Measurements from ENCODE around the gene LRP2. TPM values are rescaled to one million over a fixed set of nuclear protein-coding genes. Genes with fewer than 3 reads are reported as not detected.
"Not testable (repeated sequence)": the region's sequence is repeated elsewhere in the genome, so short reads cannot be mapped to it uniquely, and the experiment has no call there.

The LRP2 gene
- total and polyA plus RNA-seq, 4 donors = 0.19 to 5.7 (median 0.40) TPM

- TF ChIP-seq MAX (IDR thresholded peaks at IDR 0.05) (no peak), HNF4G (IDR thresholded peaks at IDR 0.05) (no peak), RAD21 (IDR thresholded peaks at IDR 0.05) (no peak)
These were observed 44.6 kb upstream of the LRP2 start (continued) for GRCh38 chr2:169406891-169407290.

- H3K36me3 ChIP-seq (ENCODE audit: control insufficient read depth in 4 of 4, insufficient read depth in 3 of 4, low read depth in 1 of 4, low read length in 3 of 4); H3K4me1 ChIP-seq (ENCODE audit: control insufficient read depth in 4 of 4, insufficient read depth in 4 of 4, low read length in 3 of 4); H3K27me3 ChIP-seq (ENCODE audit: control insufficient read depth in 4 of 4, insufficient read depth in 4 of 4, low read length in 3 of 4); H3K9me3 ChIP-seq (ENCODE audit: control insufficient read depth in 4 of 4, low read length in 3 of 4); DNase-seq (ENCODE audit: low spot score); H3K27ac ChIP-seq (ENCODE audit: low read depth in 1 of 2, low read length in 2 of 2); H3K4me3 ChIP-seq (ENCODE audit: low read depth in 1 of 3, low read length in 3 of 3); H3K9ac ChIP-seq (ENCODE audit: low read depth in 1 of 2, low read length in 2 of 2): not testable (repeated sequence)
- 85% methylated on average over 13 of the region's 13 CpGs for WGBS
These were observed 37.2 kb upstream of the LRP2 start for GRCh38 chr2:169399491-169399890.

- Histone ChIP-seq H3K36me3 (ENCODE audit: control insufficient read depth in 4 of 4, insufficient read depth in 3 of 4, low read depth in 1 of 4, low read length in 3 of 4) (no peaks in the 10 kb centered on the region), H3K9ac (ENCODE audit: low read depth in 1 of 2, low read length in 2 of 2) (no peak overlapping the region), H3K4me3 (ENCODE audit: low read depth in 1 of 3, low read length in 3 of 3) (no peak overlapping the region), H3K9me3 (ENCODE audit: control insufficient read depth in 4 of 4, low read length in 3 of 4) (no peaks in the 10 kb centered on the region), H3K27ac (ENCODE audit: low read depth in 1 of 2, low read length in 2 of 2) (no peak overlapping the region), H3K4me1 (ENCODE audit: control insufficient read depth in 4 of 4, insufficient read depth in 4 of 4, low read length in 3 of 4) (no peaks in the 10 kb centered on the region), H3K27me3 (ENCODE audit: control insufficient read depth in 4 of 4, insufficient read depth in 4 of 4, low read length in 3 of 4) (no peaks in the 10 kb centered on the region)
- WGBS = 44% methylated on average over 2 of the region's 2 CpGs
- TF ChIP-seq RAD21 (IDR thresholded peaks at IDR 0.05) = peak; percentile 89 to 94
- TF ChIP-seq, protein P1, sequence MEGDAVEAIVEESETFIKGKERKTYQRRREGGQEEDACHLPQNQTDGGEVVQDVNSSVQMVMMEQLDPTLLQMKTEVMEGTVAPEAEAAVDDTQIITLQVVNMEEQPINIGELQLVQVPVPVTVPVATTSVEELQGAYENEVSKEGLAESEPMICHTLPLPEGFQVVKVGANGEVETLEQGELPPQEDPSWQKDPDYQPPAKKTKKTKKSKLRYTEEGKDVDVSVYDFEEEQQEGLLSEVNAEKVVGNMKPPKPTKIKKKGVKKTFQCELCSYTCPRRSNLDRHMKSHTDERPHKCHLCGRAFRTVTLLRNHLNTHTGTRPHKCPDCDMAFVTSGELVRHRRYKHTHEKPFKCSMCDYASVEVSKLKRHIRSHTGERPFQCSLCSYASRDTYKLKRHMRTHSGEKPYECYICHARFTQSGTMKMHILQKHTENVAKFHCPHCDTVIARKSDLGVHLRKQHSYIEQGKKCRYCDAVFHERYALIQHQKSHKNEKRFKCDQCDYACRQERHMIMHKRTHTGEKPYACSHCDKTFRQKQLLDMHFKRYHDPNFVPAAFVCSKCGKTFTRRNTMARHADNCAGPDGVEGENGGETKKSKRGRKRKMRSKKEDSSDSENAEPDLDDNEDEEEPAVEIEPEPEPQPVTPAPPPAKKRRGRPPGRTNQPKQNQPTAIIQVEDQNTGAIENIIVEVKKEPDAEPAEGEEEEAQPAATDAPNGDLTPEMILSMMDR (IDR thresholded peaks at IDR 0.05; ENCODE audit: low read depth, low read length, missing input control) = peak; percentile 67
- no peak for TF ChIP-seq ATF3 (IDR thresholded peaks at IDR 0.05)
- TF ChIP-seq EGR1 (IDR thresholded peaks at IDR 0.05; ENCODE audit: low read depth in 2 of 2) = no peak
- no peak for TF ChIP-seq FOXA1 (IDR thresholded peaks at IDR 0.05)
- TF ChIP-seq NR2F2 (IDR thresholded peaks at IDR 0.05) = no peak
- no peak for DNase-seq (ENCODE audit: low spot score)
These were observed 35.4 kb upstream of the LRP2 start for GRCh38 chr2:169397697-169398096.

DNA sequence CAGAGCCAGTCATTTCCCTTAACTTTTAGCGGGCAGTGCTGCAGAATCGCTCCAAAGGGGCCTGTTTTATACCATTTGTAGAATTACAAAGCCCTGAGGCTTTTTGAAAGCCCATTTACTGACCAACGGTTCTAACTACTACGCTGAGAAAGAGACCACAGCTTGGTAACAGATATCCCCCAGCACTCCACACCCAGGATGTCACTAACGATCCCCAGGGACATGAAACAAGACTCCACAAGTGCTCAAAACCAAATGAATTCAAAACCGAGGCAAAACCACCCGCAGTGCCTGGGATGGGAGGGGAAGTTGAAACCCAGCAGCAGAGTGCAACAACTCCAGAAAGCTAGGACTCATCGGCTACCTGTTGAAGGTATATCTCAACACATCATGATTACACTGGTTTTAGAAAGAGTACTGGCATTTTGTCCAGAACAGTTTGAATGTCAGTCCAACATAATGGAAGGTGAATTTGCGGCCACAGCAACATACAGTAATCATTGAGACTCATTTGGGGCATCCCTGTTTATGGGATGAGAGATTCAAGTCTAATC is 33.6 kb upstream of the LRP2 start:
- H3K36me3 ChIP-seq (ENCODE audit: control insufficient read depth in 4 of 4, insufficient read depth in 3 of 4, low read depth in 1 of 4, low read length in 3 of 4) = no peaks in the 10 kb centered on the region
- H3K4me1 ChIP-seq (ENCODE audit: control insufficient read depth in 4 of 4, insufficient read depth in 4 of 4, low read length in 3 of 4) = no peaks in the 10 kb centered on the region
- H3K4me3 ChIP-seq (ENCODE audit: low read depth in 1 of 3, low read length in 3 of 3) = no peak overlapping the region
- H3K27me3 ChIP-seq (ENCODE audit: control insufficient read depth in 4 of 4, insufficient read depth in 4 of 4, low read length in 3 of 4) = no peaks in the 10 kb centered on the region
- H3K9me3 ChIP-seq (ENCODE audit: control insufficient read depth in 4 of 4, low read length in 3 of 4) = no peaks in the 10 kb centered on the region
- H3K27ac ChIP-seq (ENCODE audit: low read depth in 1 of 2, low read length in 2 of 2) = no peak overlapping the region
- WGBS = 81% methylated on average over 9 of the region's 9 CpGs
- no peak for DNase-seq (ENCODE audit: low spot score)
- H3K9ac ChIP-seq (ENCODE audit: low read depth in 1 of 2, low read length in 2 of 2) = no peak overlapping the region
- no peak for TF ChIP-seq TAF1 (conservative IDR thresholded peaks at IDR 0.05)
- no peak for TF ChIP-seq FOXA1 (IDR thresholded peaks at IDR 0.05)
- no peak for TF ChIP-seq SP1 (IDR thresholded peaks at IDR 0.05)
- TF ChIP-seq, protein P1 (IDR thresholded peaks at IDR 0.05; ENCODE audit: low read depth, low read length, missing input control) = no peak
- TF ChIP-seq, protein P2, sequence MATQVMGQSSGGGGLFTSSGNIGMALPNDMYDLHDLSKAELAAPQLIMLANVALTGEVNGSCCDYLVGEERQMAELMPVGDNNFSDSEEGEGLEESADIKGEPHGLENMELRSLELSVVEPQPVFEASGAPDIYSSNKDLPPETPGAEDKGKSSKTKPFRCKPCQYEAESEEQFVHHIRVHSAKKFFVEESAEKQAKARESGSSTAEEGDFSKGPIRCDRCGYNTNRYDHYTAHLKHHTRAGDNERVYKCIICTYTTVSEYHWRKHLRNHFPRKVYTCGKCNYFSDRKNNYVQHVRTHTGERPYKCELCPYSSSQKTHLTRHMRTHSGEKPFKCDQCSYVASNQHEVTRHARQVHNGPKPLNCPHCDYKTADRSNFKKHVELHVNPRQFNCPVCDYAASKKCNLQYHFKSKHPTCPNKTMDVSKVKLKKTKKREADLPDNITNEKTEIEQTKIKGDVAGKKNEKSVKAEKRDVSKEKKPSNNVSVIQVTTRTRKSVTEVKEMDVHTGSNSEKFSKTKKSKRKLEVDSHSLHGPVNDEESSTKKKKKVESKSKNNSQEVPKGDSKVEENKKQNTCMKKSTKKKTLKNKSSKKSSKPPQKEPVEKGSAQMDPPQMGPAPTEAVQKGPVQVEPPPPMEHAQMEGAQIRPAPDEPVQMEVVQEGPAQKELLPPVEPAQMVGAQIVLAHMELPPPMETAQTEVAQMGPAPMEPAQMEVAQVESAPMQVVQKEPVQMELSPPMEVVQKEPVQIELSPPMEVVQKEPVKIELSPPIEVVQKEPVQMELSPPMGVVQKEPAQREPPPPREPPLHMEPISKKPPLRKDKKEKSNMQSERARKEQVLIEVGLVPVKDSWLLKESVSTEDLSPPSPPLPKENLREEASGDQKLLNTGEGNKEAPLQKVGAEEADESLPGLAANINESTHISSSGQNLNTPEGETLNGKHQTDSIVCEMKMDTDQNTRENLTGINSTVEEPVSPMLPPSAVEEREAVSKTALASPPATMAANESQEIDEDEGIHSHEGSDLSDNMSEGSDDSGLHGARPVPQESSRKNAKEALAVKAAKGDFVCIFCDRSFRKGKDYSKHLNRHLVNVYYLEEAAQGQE (IDR thresholded peaks at IDR 0.05) = no peak
- TF ChIP-seq, protein P3, sequence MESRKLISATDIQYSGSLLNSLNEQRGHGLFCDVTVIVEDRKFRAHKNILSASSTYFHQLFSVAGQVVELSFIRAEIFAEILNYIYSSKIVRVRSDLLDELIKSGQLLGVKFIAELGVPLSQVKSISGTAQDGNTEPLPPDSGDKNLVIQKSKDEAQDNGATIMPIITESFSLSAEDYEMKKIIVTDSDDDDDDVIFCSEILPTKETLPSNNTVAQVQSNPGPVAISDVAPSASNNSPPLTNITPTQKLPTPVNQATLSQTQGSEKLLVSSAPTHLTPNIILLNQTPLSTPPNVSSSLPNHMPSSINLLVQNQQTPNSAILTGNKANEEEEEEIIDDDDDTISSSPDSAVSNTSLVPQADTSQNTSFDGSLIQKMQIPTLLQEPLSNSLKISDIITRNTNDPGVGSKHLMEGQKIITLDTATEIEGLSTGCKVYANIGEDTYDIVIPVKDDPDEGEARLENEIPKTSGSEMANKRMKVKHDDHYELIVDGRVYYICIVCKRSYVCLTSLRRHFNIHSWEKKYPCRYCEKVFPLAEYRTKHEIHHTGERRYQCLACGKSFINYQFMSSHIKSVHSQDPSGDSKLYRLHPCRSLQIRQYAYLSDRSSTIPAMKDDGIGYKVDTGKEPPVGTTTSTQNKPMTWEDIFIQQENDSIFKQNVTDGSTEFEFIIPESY (IDR thresholded peaks at IDR 0.05) = no peak
- no peak for TF ChIP-seq YY1 (IDR thresholded peaks at IDR 0.05)
- TF ChIP-seq MAX (IDR thresholded peaks at IDR 0.05) = no peak
- TF ChIP-seq ATF3 (IDR thresholded peaks at IDR 0.05) = no peak

All from liver (tissue), 9 donors.